A549 (cell line): Measurements from ENCODE around the gene QPRT.

Experiments
- BHLHE40 ChIP-seq: IDR thresholded peaks from 2 replicates; pipeline ENCODE4 v1.6.1; 2012; ENCODE audit warnings: low read depth, low read length, inconsistent platforms
- EP300 ChIP-seq, 2 experiments: fragments of >200 bp; sonication (Bioruptor Twin); formaldehyde crosslinking; IDR thresholded peaks; 2 replicates in 1 of 2; 3 replicates in 1 of 2; pipeline ENCODE4 v1.6.1; 2016 to 2017
- FOSL2 ChIP-seq, 2 experiments: fragments of 450-650 bp in 1 of 2; fragments of >200 bp in 1 of 2; sonication (Bioruptor Twin) in 1 of 2; formaldehyde crosslinking; IDR thresholded peaks; 2 replicates each; pipeline versions ENCODE4 v1.5.0 to v1.6.1; 2016 to 2020; ENCODE audit warnings: mild to moderate bottlenecking in 1 of 2, moderate library complexity in 1 of 2
- GATA3 ChIP-seq: IDR thresholded peaks from 2 replicates; pipeline ENCODE4 v1.6.1; 2012; ENCODE audit warnings: borderline replicate concordance
- JUN ChIP-seq, 2 experiments: fragments of >200 bp; sonication (Bioruptor Twin); formaldehyde crosslinking; IDR thresholded peaks; 2 replicates in 1 of 2; 3 replicates in 1 of 2; pipeline ENCODE4 v1.6.1; 2016 to 2017
- KDM1A ChIP-seq: fragments of 200-600 bp; sonication (generic); IDR thresholded peaks from 2 replicates; pipeline ENCODE4 v1.6.1; 2016; ENCODE audit warnings: low read depth, mild to moderate bottlenecking
- KDM5A ChIP-seq: fragments of 200-600 bp; sonication (generic); IDR thresholded peaks from 2 replicates; pipeline ENCODE4 v1.6.1; 2016; ENCODE audit warnings: antibody characterized with exemption, mild to moderate bottlenecking
- POLR2A ChIP-seq: IDR thresholded peaks from 2 replicates; pipeline ENCODE4 v1.6.1; 2012; ENCODE audit warnings: mild to moderate bottlenecking, low read length
- TF ChIP-seq, protein P1 (sequence below): IDR thresholded peaks from 2 replicates; pipeline ENCODE4 v1.6.1; 2012
- TF ChIP-seq, protein P2 (sequence below): fragments of >200 bp; sonication (Bioruptor Twin); formaldehyde crosslinking; IDR thresholded peaks from 3 replicates; pipeline ENCODE4 v1.5.1; 2016
- TF ChIP-seq, protein P3 (sequence below): IDR thresholded peaks from 2 replicates; pipeline ENCODE4 v1.6.1; 2012
- TF ChIP-seq, protein P4 (sequence below): IDR thresholded peaks from 2 replicates; pipeline ENCODE4 v1.6.1; 2012; ENCODE audit warnings: low read depth, borderline replicate concordance
- TF ChIP-seq, protein P5 (sequence below): fragments of 200-600 bp; sonication (generic); IDR thresholded peaks from 2 replicates; pipeline ENCODE4 v1.6.1; 2016; ENCODE audit warnings: antibody characterized with exemption, mild to moderate bottlenecking, moderate library complexity
- TF ChIP-seq, protein P6 (sequence below): fragments of 150-350 bp; IDR thresholded peaks from 2 replicates; pipeline ENCODE4 v1.6.1; 2014; ENCODE audit warnings: low read depth, mild to moderate bottlenecking, low read length

DNA sequence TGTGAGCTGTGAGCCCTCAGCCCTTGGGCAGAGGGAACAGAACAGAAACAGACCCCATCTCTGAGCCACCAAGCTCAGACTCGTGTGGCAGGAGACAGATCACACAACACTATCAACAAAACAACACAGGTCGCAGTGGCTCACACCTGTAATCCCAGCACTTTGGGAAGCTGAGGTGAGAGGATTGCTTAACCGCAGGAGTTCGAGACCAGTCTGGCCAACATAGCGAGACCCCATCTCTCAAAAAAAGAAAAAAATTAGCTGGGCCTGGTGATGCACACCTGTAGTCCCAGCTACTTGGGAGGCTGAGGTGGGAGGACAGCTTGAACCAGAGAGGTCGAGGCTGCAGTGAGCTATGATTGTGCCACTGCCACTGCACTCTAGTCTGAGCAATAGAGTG is 5.5 kb upstream of the QPRT start:
- TF ChIP-seq POLR2A (no peak), JUN (IDR thresholded peaks at IDR 0.05) (no peak), EP300 (IDR thresholded peaks at IDR 0.05) (no peak), FOSL2 (IDR thresholded peaks at IDR 0.05) (no peak), FOSL2 (CRISPR knock-in tag; IDR thresholded peaks at IDR 0.05) (no peak), KDM1A (no peak), GATA3 (no peak), KDM5A (no peak), BHLHE40 (no peak)
- TF ChIP-seq, protein P1, sequence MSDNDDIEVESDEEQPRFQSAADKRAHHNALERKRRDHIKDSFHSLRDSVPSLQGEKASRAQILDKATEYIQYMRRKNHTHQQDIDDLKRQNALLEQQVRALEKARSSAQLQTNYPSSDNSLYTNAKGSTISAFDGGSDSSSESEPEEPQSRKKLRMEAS: no peak
- TF ChIP-seq, protein P2, sequence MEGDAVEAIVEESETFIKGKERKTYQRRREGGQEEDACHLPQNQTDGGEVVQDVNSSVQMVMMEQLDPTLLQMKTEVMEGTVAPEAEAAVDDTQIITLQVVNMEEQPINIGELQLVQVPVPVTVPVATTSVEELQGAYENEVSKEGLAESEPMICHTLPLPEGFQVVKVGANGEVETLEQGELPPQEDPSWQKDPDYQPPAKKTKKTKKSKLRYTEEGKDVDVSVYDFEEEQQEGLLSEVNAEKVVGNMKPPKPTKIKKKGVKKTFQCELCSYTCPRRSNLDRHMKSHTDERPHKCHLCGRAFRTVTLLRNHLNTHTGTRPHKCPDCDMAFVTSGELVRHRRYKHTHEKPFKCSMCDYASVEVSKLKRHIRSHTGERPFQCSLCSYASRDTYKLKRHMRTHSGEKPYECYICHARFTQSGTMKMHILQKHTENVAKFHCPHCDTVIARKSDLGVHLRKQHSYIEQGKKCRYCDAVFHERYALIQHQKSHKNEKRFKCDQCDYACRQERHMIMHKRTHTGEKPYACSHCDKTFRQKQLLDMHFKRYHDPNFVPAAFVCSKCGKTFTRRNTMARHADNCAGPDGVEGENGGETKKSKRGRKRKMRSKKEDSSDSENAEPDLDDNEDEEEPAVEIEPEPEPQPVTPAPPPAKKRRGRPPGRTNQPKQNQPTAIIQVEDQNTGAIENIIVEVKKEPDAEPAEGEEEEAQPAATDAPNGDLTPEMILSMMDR: no peak
- TF ChIP-seq, protein P3, sequence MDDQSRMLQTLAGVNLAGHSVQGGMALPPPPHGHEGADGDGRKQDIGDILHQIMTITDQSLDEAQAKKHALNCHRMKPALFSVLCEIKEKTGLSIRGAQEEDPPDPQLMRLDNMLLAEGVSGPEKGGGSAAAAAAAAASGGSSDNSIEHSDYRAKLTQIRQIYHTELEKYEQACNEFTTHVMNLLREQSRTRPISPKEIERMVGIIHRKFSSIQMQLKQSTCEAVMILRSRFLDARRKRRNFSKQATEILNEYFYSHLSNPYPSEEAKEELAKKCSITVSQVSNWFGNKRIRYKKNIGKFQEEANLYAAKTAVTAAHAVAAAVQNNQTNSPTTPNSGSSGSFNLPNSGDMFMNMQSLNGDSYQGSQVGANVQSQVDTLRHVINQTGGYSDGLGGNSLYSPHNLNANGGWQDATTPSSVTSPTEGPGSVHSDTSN: no peak
- TF ChIP-seq, protein P4, sequence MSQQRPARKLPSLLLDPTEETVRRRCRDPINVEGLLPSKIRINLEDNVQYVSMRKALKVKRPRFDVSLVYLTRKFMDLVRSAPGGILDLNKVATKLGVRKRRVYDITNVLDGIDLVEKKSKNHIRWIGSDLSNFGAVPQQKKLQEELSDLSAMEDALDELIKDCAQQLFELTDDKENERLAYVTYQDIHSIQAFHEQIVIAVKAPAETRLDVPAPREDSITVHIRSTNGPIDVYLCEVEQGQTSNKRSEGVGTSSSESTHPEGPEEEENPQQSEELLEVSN: no peak
- TF ChIP-seq, protein P5, sequence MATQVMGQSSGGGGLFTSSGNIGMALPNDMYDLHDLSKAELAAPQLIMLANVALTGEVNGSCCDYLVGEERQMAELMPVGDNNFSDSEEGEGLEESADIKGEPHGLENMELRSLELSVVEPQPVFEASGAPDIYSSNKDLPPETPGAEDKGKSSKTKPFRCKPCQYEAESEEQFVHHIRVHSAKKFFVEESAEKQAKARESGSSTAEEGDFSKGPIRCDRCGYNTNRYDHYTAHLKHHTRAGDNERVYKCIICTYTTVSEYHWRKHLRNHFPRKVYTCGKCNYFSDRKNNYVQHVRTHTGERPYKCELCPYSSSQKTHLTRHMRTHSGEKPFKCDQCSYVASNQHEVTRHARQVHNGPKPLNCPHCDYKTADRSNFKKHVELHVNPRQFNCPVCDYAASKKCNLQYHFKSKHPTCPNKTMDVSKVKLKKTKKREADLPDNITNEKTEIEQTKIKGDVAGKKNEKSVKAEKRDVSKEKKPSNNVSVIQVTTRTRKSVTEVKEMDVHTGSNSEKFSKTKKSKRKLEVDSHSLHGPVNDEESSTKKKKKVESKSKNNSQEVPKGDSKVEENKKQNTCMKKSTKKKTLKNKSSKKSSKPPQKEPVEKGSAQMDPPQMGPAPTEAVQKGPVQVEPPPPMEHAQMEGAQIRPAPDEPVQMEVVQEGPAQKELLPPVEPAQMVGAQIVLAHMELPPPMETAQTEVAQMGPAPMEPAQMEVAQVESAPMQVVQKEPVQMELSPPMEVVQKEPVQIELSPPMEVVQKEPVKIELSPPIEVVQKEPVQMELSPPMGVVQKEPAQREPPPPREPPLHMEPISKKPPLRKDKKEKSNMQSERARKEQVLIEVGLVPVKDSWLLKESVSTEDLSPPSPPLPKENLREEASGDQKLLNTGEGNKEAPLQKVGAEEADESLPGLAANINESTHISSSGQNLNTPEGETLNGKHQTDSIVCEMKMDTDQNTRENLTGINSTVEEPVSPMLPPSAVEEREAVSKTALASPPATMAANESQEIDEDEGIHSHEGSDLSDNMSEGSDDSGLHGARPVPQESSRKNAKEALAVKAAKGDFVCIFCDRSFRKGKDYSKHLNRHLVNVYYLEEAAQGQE: no peak
- TF ChIP-seq, protein P6, sequence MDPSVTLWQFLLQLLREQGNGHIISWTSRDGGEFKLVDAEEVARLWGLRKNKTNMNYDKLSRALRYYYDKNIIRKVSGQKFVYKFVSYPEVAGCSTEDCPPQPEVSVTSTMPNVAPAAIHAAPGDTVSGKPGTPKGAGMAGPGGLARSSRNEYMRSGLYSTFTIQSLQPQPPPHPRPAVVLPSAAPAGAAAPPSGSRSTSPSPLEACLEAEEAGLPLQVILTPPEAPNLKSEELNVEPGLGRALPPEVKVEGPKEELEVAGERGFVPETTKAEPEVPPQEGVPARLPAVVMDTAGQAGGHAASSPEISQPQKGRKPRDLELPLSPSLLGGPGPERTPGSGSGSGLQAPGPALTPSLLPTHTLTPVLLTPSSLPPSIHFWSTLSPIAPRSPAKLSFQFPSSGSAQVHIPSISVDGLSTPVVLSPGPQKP: no peak
